Measurements from ENCODE around the gene ASB1.

- TF ChIP-seq ZNF644 (tag; IDR thresholded peaks at IDR 0.05; ENCODE audit: low read depth) (no peak), HMGXB4 (CRISPR knock-in tag; IDR thresholded peaks at IDR 0.05) (no peak), ZBTB49 (CRISPR knock-in tag; IDR thresholded peaks at IDR 0.05; ENCODE audit: borderline replicate concordance) (no peak), NKRF (IDR thresholded peaks at IDR 0.05; ENCODE audit: borderline replicate concordance) (no peak), ZFP91 (CRISPR knock-in tag; IDR thresholded peaks at IDR 0.05) (no peak), RFX5 (IDR thresholded peaks at IDR 0.05; ENCODE audit: low read depth, low read length) (no peak), SP1 (CRISPR knock-in tag; IDR thresholded peaks at IDR 0.05) (no peak), ZNF354B (CRISPR knock-in tag; IDR thresholded peaks at IDR 0.05) (no peak), JUNB (CRISPR knock-in tag; conservative IDR thresholded peaks at IDR 0.05) (no peak), REST (IDR thresholded peaks at IDR 0.05; ENCODE audit: borderline replicate concordance) (no peak), REST (CRISPR knock-in tag; IDR thresholded peaks at IDR 0.05; ENCODE audit: low read depth) (no peak), CTCF (IDR thresholded peaks at IDR 0.05 in 2 of 3, conservative IDR thresholded peaks at IDR 0.05 in 1 of 3; ENCODE audit: insufficient read depth in 2 of 3, low read depth in 1 of 3, low read length in 3 of 3) (no peak), TAF7 (tag; IDR thresholded peaks at IDR 0.05) (no peak)
Observed at GRCh38 chr2:238464389-238464788, 37.7 kb downstream of the ASB1 start.
